ENCODE measurements around the gene SLC15A5. TPM values are rescaled to one million over a fixed set of nuclear protein-coding genes. Genes with fewer than 3 reads are reported as not detected.

SLC15A5 gene
- polyA plus RNA-seq, 1 of the 3 experiments (the other 2 are of a cell fraction), result not detected

DNA sequence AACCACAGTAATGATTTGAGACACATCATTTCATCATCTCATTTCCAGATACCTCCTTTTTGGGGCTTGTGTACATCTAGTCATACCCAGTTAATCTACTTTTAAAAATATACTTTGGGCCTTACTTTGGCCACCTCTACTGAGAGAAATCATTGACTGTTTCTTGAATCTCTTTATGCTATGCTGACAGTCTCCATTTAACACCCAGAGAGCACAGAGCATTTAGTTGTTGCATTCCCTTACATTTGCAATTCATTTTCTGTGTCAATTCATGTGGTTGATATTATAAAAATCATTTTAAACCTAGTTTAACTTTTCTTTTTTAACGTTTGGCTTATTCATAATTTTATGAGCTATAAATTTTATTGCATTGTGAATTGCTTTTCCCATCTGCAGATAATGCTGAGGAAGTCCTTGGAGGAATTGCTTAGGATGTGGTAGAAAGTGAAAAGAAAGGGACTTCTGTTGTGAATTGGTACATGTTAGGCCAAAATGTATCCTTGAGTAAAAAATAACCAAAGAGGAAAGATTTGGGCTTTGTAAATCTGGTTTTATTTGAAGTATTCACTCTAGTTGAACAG lies 17.0 kb upstream of the SLC15A5 start:
- DNase-seq, result no peak
- ChIA-PET POLR2A (no interaction called here), CTCF (no interaction called here)
- Histone ChIP-seq H3F3A (replicated peaks; ENCODE audit: insufficient read depth) (no peaks in the 10 kb centered on the region), H3K9me3 (no peaks in the 10 kb centered on the region), H3K27me3 (ENCODE audit: insufficient read depth) (no peaks in the 10 kb centered on the region), H4K20me1 (ENCODE audit: insufficient read depth) (no peaks in the 10 kb centered on the region), H3K4me2 (no peak overlapping the region), H3K27ac (ENCODE audit: low read depth in 2 of 2, low read length in 1 of 2) (no peak overlapping the region), H3K9ac (no peak overlapping the region), H3K4me1 (ENCODE audit: control insufficient read depth in 1 of 2, insufficient read depth in 2 of 2, low read depth in 1 of 2, low read length in 1 of 2) (no peaks in the 10 kb centered on the region), H3K36me3 (replicated peaks in 1 of 2; ENCODE audit: control insufficient read depth in 1 of 2, insufficient read depth in 2 of 2, low read length in 1 of 2) (no peaks in the 10 kb centered on the region), H3K9me2 (no peaks in the 10 kb centered on the region), H3K79me2 (ENCODE audit: insufficient read depth) (no peaks in the 10 kb centered on the region), H3K4me3 (ENCODE audit: low read depth in 2 of 2, low read length in 1 of 2) (no peak overlapping the region), H2AFZ (ENCODE audit: low read depth) (no peak overlapping the region)
- 0% methylated on average over 1 of the region's 1 CpG for WGBS (ENCODE audit: low lambda C conversion rate)
- TF ChIP-seq YY1 (IDR thresholded peaks at IDR 0.05; ENCODE audit: low read depth) (no peak), NFIC (IDR thresholded peaks at IDR 0.05; ENCODE audit: borderline replicate concordance) (no peak), ZBTB33 (IDR thresholded peaks at IDR 0.05; ENCODE audit: borderline replicate concordance, low read depth) (no peak), TEAD4 (IDR thresholded peaks at IDR 0.05; ENCODE audit: borderline replicate concordance, insufficient read depth) (no peak), GABPA (IDR thresholded peaks at IDR 0.05; ENCODE audit: low read depth) (no peak)

GRCh38 chr12:16291032-16291431 lies 13.5 kb upstream of the SLC15A5 start:
- POLR2A ChIA-PET, result no interaction called here
- Histone ChIP-seq H2AFZ (ENCODE audit: low read depth) (no peak overlapping the region), H3F3A (replicated peaks; ENCODE audit: insufficient read depth) (no peaks in the 10 kb centered on the region), H3K27me3 (ENCODE audit: insufficient read depth) (no peaks in the 10 kb centered on the region), H3K4me2 (no peak overlapping the region), H3K4me1 (ENCODE audit: control insufficient read depth in 1 of 2, insufficient read depth in 2 of 2, low read depth in 1 of 2, low read length in 1 of 2) (no peaks in the 10 kb centered on the region), H3K9me3 (no peaks in the 10 kb centered on the region), H3K9me2 (no peaks in the 10 kb centered on the region), H3K36me3 (replicated peaks in 1 of 2; ENCODE audit: control insufficient read depth in 1 of 2, insufficient read depth in 2 of 2, low read length in 1 of 2) (no peaks in the 10 kb centered on the region), H3K27ac (ENCODE audit: low read depth in 2 of 2, low read length in 1 of 2) (no peak overlapping the region), H3K79me2 (ENCODE audit: insufficient read depth) (no peaks in the 10 kb centered on the region), H3K4me3 (ENCODE audit: low read depth in 2 of 2, low read length in 1 of 2) (no peak overlapping the region), H3K9ac (no peak overlapping the region), H4K20me1 (ENCODE audit: insufficient read depth) (no peaks in the 10 kb centered on the region)
- CTCF ChIA-PET, result no interaction called here
- 11% methylated on average over 4 of the region's 4 CpGs for WGBS (ENCODE audit: low lambda C conversion rate)
- no peak for DNase-seq
- TF ChIP-seq ZBTB33 (IDR thresholded peaks at IDR 0.05; ENCODE audit: borderline replicate concordance, low read depth) (no peak), NFIC (IDR thresholded peaks at IDR 0.05; ENCODE audit: borderline replicate concordance) (no peak), NRF1 (IDR thresholded peaks at IDR 0.05; ENCODE audit: low read depth, low read length) (no peak), EZH2phosphoT487 (IDR thresholded peaks at IDR 0.05; ENCODE audit: borderline replicate concordance, low read depth) (no peak), GATA2 (CRISPR knock-in tag; IDR thresholded peaks at IDR 0.05) (no peak), SMC3 (IDR thresholded peaks at IDR 0.05; ENCODE audit: low read depth, low read length) (no peak), FOXJ3 (CRISPR knock-in tag; IDR thresholded peaks at IDR 0.05) (no peak), CHD2 (IDR thresholded peaks at IDR 0.05; ENCODE audit: low read length, partially characterized antibody) (no peak), RAD21 (IDR thresholded peaks at IDR 0.05; ENCODE audit: low read length) (no peak), EP300 (IDR thresholded peaks at IDR 0.05; ENCODE audit: borderline replicate concordance in 1 of 2, low read depth in 1 of 2, low read length in 1 of 2) (no peak), JUND (IDR thresholded peaks at IDR 0.05) (no peak), IRF3 (IDR thresholded peaks at IDR 0.05; ENCODE audit: low read depth, low read length) (no peak)
- TF ChIP-seq, protein P1, sequence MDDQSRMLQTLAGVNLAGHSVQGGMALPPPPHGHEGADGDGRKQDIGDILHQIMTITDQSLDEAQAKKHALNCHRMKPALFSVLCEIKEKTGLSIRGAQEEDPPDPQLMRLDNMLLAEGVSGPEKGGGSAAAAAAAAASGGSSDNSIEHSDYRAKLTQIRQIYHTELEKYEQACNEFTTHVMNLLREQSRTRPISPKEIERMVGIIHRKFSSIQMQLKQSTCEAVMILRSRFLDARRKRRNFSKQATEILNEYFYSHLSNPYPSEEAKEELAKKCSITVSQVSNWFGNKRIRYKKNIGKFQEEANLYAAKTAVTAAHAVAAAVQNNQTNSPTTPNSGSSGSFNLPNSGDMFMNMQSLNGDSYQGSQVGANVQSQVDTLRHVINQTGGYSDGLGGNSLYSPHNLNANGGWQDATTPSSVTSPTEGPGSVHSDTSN (IDR thresholded peaks at IDR 0.05), result no peak
- TF ChIP-seq, protein P2, sequence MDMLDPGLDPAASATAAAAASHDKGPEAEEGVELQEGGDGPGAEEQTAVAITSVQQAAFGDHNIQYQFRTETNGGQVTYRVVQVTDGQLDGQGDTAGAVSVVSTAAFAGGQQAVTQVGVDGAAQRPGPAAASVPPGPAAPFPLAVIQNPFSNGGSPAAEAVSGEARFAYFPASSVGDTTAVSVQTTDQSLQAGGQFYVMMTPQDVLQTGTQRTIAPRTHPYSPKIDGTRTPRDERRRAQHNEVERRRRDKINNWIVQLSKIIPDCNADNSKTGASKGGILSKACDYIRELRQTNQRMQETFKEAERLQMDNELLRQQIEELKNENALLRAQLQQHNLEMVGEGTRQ (IDR thresholded peaks at IDR 0.05; ENCODE audit: borderline replicate concordance, low read depth, low read length), result no peak
